HG03469 (cell line): ENCODE measurements around the gene CYP4Z1.
"Not testable (repeated sequence)": the region's sequence is repeated elsewhere in the genome, so short reads cannot be mapped to it uniquely, and the experiment has no call there.

ENCODE experiments used
- ATAC-seq: cut with Tn5 transposase; IDR thresholded peaks from one replicate; pipeline ENCODE4 v1.9.1; 2021; ENCODE audit warnings: mild to moderate bottlenecking, moderate library complexity, moderate number of reproducible peaks; ENCODE audit not compliant: unreplicated experiment

Gene CYP4Z1

DNA sequence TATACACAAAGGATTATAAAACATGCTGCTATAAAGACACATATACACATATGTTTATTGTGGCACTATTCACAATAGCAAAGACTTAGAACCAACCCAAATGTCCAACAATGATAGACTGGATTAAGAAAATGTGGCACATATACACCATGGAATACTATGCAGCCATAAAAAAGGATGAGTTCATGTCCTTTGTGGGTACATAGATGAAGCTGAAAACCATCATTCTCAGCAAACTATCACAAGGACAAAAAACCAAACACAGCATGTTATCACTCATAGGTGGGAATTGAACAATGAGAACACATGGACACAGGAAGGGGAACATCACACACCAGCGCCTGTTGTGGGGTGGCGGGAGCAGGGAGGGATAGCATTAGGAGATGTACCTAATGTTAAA lies 60.0 kb downstream of the CYP4Z1 start:
- ATAC-seq = not testable (repeated sequence)

DNA sequence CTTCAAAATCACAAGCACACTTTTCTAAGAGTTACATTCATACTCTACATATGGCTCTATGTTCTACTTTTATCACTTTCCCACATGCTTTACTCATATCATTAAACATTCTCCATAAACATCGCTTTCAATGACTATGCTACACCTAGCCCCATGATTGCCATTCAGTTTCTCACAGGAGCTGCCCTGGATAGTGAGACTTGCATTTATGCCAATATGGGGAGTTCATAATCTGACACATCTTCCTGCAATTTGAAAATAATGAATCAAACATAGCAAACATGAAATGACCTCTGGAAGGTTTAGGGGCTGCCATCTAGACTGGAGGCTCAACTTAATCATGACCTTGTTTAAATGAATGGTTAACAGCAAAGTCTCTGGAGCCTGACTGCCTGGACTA lies 61.2 kb downstream of the CYP4Z1 start:
- ATAC-seq = no peak

DNA sequence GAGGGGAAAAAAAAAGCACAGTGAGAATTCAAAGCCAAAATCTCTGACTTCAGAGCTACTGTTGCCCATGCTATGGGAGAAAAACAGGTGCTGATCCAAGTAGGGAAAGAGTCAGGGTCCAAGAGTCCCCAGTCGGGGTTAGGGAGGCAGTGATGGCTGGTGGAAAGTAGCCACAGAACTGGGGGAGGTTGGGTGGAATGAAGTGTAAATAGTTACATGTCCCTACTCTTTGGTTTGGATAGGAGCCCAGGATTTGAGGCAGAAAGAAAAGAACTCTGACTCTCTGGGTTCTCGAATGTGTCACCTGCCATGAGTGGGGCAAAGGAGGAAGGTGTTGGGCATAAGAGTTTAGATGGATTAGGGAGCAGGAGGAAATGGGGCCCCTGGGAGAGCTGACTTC lies 61.8 kb downstream of the CYP4Z1 start:
- not testable (repeated sequence) for ATAC-seq

GRCh38 chr1:47129489-47130230 lies 62.6 kb downstream of the CYP4Z1 start:
- not testable (repeated sequence) for ATAC-seq

- ATAC-seq = not testable (repeated sequence)
These were observed 65.6 kb downstream of the CYP4Z1 start for GRCh38 chr1:47132665-47133064.

DNA sequence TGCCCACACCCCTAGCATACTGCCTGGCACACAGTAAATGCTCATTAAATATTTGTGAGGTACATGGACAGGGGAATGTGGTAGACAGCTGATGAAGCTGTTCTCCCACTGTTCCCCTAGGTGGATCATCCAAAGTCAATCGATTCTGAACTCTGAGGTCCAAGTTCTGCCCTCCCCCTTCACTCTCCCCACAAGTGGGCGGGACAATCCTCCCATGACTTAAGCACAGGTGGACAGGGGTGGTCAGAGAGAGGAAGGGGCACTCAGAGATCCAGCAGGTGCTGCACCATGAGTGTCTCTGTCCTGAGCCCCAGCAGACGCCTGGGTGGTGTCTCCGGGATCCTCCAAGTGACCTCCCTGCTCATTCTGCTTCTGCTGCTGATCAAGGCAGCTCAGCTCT lies 70.2 kb downstream of the CYP4Z1 start, which contains the start of gene CYP4A22:
Gene CYP4A22, plus strand, starts transcription at position 244 of the 400 bp plus-strand sequence. Its CDS starts 45 bp downstream, at position 289.
- no peak for ATAC-seq

DNA sequence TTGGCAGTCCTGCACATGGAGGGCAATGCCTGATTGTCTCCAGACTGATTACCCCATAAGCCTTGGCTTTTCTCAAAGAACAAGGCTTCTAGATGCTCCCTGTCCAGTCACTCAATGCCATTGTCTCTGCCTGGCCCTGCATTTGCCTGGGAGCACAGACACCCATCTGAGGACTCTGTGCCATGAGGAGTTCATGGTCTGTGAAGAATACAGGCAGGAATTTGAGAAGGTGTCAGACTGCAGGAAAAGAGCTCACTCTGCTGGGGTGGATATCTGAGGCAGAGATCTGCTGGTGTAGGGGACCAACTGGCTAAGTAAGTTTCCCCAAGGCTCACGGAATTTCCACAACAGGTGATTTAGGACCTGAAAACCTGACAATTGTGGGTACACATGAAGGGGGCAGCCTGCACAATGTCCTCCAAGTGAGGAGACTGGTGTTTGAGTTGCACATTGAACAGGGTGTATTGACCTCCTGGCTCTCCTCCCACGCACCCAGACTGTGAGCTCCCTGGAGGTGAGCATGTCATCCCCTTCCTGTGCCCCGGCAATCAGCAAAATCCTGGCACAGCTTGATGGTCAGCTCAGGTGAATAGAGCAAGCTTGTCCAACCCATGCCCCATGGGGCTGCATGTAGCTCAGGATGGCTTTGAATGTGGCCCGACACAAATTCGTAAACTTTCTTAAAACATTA lies 71.0 kb downstream of the CYP4Z1 start:
- ATAC-seq = no peak

GRCh38 chr1:47140358-47140757 lies 73.3 kb downstream of the CYP4Z1 start:
- ATAC-seq = not testable (repeated sequence)

DNA sequence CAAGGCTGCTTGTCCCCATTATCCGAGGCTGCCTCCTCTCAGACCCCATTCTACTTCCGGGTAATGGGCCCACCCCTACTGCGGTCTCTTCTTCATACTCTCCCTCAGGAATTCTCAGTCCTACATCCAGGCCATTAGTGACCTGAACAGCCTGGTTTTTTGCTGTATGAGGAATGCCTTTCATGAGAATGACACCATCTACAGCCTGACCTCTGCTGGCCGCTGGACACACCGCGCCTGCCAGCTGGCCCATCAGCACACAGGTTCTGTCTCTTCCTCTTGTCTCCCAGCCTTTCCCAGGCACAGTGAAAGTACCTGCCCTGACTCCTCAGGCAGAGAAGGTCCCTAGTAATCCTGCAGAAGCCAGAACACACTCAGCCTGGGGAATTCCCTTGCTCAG lies 76.6 kb downstream of the CYP4Z1 start:
- not testable (repeated sequence) for ATAC-seq

DNA sequence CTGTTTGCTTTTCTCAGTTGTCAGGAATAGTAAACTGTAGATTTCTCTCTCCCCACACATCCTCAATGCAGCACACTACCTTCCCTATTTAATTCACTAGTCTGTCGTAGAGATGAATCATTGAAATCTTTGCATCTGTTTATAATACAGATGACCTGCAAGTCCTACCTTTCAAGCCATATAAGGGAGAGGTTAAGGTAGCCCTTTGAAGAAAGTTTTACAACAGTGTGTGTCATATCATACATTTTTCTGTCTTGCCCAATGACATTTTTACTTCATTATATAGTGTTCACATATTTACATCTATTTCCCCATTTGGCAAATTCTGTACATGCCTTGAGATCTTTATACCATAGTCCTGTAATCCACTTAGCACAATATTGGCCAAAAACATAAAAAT lies 79.5 kb downstream of the CYP4Z1 start:
- not testable (repeated sequence) for ATAC-seq

- ATAC-seq = no peak
These were observed 80.2 kb downstream of the CYP4Z1 start for GRCh38 chr1:47147047-47147785.

GRCh38 chr1:47149162-47149561 lies 82.1 kb downstream of the CYP4Z1 start:
- not testable (repeated sequence) for ATAC-seq

DNA sequence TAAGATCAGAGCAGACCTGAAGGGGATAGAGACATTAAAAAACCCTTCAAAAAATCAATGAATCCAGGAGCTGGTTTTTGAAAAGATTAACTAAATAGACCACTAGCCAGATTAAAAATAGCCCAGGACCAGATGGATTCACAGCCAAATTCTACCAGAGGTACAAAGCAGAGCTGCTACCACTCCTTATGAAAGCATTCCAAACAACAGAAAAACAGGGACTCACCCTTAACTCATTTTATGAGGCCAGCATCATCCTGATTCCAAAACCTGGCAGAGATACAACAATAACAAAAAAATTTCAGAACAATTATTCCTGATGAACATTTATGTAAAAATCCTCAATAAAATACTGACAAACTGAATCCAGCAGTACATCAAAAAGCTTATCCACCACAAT lies 89.4 kb downstream of the CYP4Z1 start:
- ATAC-seq = not testable (repeated sequence)

DNA sequence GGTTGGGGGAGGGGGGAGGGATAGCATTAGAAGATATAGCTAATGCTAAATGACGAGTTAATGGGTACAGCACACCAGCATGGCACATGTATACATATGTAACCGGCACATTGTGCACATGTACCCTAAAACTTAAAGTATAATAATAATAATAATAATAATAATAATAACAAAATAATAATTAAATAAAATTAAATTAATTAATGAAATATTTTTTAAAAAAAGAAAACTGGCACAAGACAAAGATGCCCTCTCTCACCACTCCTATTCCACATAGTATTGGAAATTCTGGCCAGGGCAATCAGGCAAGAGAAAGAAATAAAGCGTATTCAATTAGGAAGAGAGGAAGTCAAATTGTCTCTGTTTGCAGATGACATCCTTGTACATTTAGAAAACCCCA lies 90.9 kb downstream of the CYP4Z1 start:
- ATAC-seq = not testable (repeated sequence)

GRCh38 chr1:47160716-47161115 lies 93.7 kb downstream of the CYP4Z1 start:
- no peak for ATAC-seq

DNA sequence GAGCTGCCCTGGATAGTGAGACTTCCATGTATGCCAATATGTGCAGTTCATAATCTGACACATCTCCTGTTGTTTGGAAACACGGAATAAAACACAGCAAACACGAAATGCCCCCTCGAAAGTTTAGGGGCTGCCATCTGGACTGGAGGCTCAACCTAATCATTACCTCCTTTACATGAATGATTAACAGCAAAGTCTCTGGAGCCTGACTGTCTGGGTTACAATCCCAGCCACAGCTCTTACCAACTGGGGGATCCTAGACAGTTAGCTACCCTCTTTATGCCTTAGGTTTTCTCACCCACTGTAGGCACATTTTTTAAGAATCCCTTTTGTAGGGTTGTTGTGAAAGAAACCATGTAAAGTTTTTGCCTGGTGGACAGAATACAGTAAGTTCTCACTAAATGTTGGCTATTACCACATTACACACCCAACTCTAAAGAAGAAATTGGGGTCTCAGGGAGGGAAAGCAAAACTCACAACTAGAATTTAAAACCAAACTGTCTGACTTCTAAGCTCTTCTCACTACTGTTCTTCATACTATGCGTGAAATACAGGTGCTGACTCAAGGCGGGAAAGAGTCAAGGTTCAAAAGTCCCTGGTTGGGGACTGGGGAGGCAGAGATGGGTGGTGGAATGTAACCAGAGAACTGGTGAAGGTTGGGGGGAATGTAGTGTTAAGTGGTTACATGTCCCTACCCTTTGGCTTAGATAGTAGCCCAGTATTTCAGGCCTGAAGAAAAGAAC lies 94.4 kb downstream of the CYP4Z1 start:
- ATAC-seq = no peak

GRCh38 chr1:47164552-47164951 lies 97.5 kb downstream of the CYP4Z1 start:
- no peak for ATAC-seq
